GM12878 (cell line): ENCODE measurements around the gene KLHL8. TPM values are rescaled to one million over a fixed set of nuclear protein-coding genes. Genes with fewer than 3 reads are reported as not detected.

Experiments
- ATAC-seq: fragments of 200-7000 bp; cut with Tn5 transposase; 3 replicates; pipeline ENCODE4 v1.9.1; 2020; ENCODE audit warnings: mild to moderate bottlenecking, moderate library complexity
- BruUV-seq: library from RNA; stranded (reverse); fragments of 400-500 nt; replicated peaks from 2 replicates; lab custom pipeline; 2021; lab: Mats Ljungman, UMichigan
- CTCF ChIA-PET: fragments of 300-600 bp; sonication (Branson Sonifier 250); formaldehyde crosslinking; extraction: SDS; loops from one replicate; lab custom pipeline; 2021; ENCODE audit warnings: inconsistent platforms; lab: Yijun Ruan, JAX
- POLR2A ChIA-PET: fragments of 350-600 bp; formaldehyde crosslinking; extraction: SDS; loops from one replicate; lab custom pipeline; 2021; ENCODE audit warnings: inconsistent platforms; lab: Charles Lee
- RAD21 ChIA-PET: fragments of 300-600 bp; sonication (Branson Sonifier 250); formaldehyde crosslinking; loops from one replicate; lab custom pipeline; 2023; ENCODE audit warnings: antibody characterized with exemption; ENCODE audit not compliant: unreplicated experiment; lab: Charles Lee
- SMC1A ChIA-PET: fragments of 300-600 bp; sonication (Branson Sonifier 250); formaldehyde crosslinking; loops from one replicate; lab custom pipeline; 2023; ENCODE audit not compliant: unreplicated experiment, uncharacterized antibody; lab: Charles Lee
- DNase-seq: peaks from one replicate; pipeline ENCODE4 v3.0.0-alpha.2; 2011; ENCODE audit warnings: low read depth, low spot score
- FAIRE-seq: peaks from 3 replicates; lab custom pipeline; 2011; peaks lifted over from hg19 to GRCh38; lab: Jason Lieb, UNC
- H2AFZ ChIP-seq: 2 replicates; pipeline ENCODE4 v1.6.0; 2011; ENCODE audit warnings: low read depth, low read length, control low read depth; ENCODE audit not compliant: control insufficient read depth
- H3K27ac ChIP-seq: 2 replicates; pipeline ENCODE4 v1.5.1; 2011; ENCODE audit warnings: control low read depth; ENCODE audit not compliant: control insufficient read depth, insufficient read depth
- H3K27me3 ChIP-seq, 2 experiments: replicated peaks in 1 of 2; 2 replicates each; pipeline versions ENCODE4 v1.6.0 to v1.6.1; 2011; ENCODE audit warnings: low read length in 1 of 2; ENCODE audit not compliant: control insufficient read depth in 2 of 2, insufficient read depth in 2 of 2
- H3K36me3 ChIP-seq, 2 experiments: 2 replicates each; pipeline ENCODE4 v1.5.1; 2011; ENCODE audit warnings: low read length in 1 of 2; ENCODE audit not compliant: control insufficient read depth in 2 of 2, insufficient read depth in 2 of 2
- H3K4me1 ChIP-seq: 2 replicates; pipeline ENCODE4 v1.6.1; 2011; ENCODE audit warnings: mild to moderate bottlenecking, low read length, moderate library complexity, mixed read lengths; ENCODE audit not compliant: control insufficient read depth, insufficient read depth
- H3K4me2 ChIP-seq: 2 replicates; pipeline ENCODE4 v1.6.0; 2011; ENCODE audit warnings: control low read depth; ENCODE audit not compliant: control insufficient read depth, insufficient read depth
- H3K4me3 ChIP-seq: fragments of 200-600 bp; sonication (generic); 2 replicates; pipeline ENCODE4 v1.5.1; 2016
- H3K79me2 ChIP-seq: 2 replicates; pipeline ENCODE4 v1.6.0; 2011; ENCODE audit warnings: low read length; ENCODE audit not compliant: control insufficient read depth, insufficient read depth
- H3K9ac ChIP-seq: 2 replicates; pipeline ENCODE4 v1.8.0; 2011; ENCODE audit warnings: low read length, control low read depth, mixed read lengths; ENCODE audit not compliant: control insufficient read depth, insufficient read depth
- H3K9me3 ChIP-seq: replicated peaks from 3 replicates; pipeline ENCODE4 v1.5.1; 2011; ENCODE audit warnings: mild to moderate bottlenecking, low read length; ENCODE audit not compliant: control insufficient read depth, insufficient read depth
- H4K20me1 ChIP-seq: 2 replicates; pipeline ENCODE4 v1.6.0; 2011; ENCODE audit not compliant: control insufficient read depth, insufficient read depth
- CBX3 ChIP-seq: fragments of 200-600 bp; sonication (generic); IDR thresholded peaks from 2 replicates; pipeline ENCODE4 v1.6.1; 2016; ENCODE audit warnings: low read depth, borderline replicate concordance
- GATAD2B ChIP-seq: fragments of 450-650 bp; conservative IDR thresholded peaks from 2 replicates; pipeline ENCODE4 v1.6.1; 2017; ENCODE audit warnings: low read depth, mild to moderate bottlenecking, moderate library complexity
- IRF4 ChIP-seq: IDR thresholded peaks from 2 replicates; pipeline ENCODE4 v1.6.1; 2011; ENCODE audit warnings: low read depth, low read length
- SIX5 ChIP-seq: IDR thresholded peaks from 2 replicates; pipeline ENCODE4 v1.6.1; 2011; ENCODE audit warnings: mild to moderate bottlenecking, low read depth, low read length, moderate library complexity; ENCODE audit not compliant: severe bottlenecking
- STAT3 ChIP-seq: IDR thresholded peaks from 2 replicates; pipeline ENCODE4 v1.6.1; 2011; ENCODE audit warnings: low read depth, low read length, improper control_type of control experiment
- TAF1 ChIP-seq: IDR thresholded peaks from 2 replicates; pipeline ENCODE4 v1.6.1; 2011; ENCODE audit warnings: mild to moderate bottlenecking, low read depth, low read length, borderline replicate concordance
- WRNIP1 ChIP-seq: IDR thresholded peaks from 2 replicates; pipeline ENCODE4 v1.6.1; 2011; ENCODE audit warnings: low read depth, low read length, improper control_type of control experiment, borderline replicate concordance
- YBX1 ChIP-seq: fragments of 450-650 bp; IDR thresholded peaks from 2 replicates; pipeline ENCODE4 v1.6.1; 2016; ENCODE audit warnings: antibody characterized with exemption
- ZZZ3 ChIP-seq: IDR thresholded peaks from 2 replicates; pipeline ENCODE4 v1.6.1; 2011; ENCODE audit warnings: low read depth; ENCODE audit not compliant: control insufficient read depth, insufficient read length
- WGBS: methylation state at CpG from one replicate; pipeline ENCODE4 v1.1.6; 2016; ENCODE audit warnings: low lambda C conversion rate; ENCODE audit not compliant: insufficient replicate concordance, insufficient coverage; ENCODE audit errors: missing lambda C conversion rate; 5-methylcytosine and 5-hydroxymethylcytosine counted together
- in situ Hi-C: fragments of 300-500 bp; cut with MboI; formaldehyde crosslinking; loops from 9 replicates; pipeline ENCODE4 v1.14.3; 2018; ENCODE audit warnings: mixed read lengths
- intact Hi-C: fragments of 100-400 bp; cut with micrococcal nuclease; formaldehyde crosslinking; loops from one replicate; pipeline ENCODE4 v1.14.2; 2022; ENCODE audit not compliant: unreplicated experiment
- polyA plus RNA-seq, 11 experiments: library from polyadenylated mRNA; depleted of rRNA in 4 of 11; unstranded in 6 of 11; stranded (reverse) in 5 of 11; fragments of >200 nt; fragmentation: Nextera tagmentation in 4 of 11; fragmentation: Illumina TruSeq in 1 of 11; extraction: Ambion mirVana in 4 of 11; extraction: Trizol in 1 of 11; gene quantifications; 1 replicate in 1 of 11; 2 replicates in 10 of 11; pipeline versions ENCODE4 v1.2.1 to v1.2.3, GENCODE V29; 2011 to 2016; ENCODE audit warnings: inconsistent platforms in 2 of 11, missing spikeins in 2 of 11, low read depth in 1 of 11
- total RNA-seq, 4 experiments: library from RNA; depleted of rRNA in 3 of 4; stranded (reverse); fragments of >200 nt in 3 of 4; fragmentation: Illumina TruSeq in 1 of 4; extraction: Trizol in 1 of 4; gene quantifications; 2 replicates each; pipeline versions ENCODE4 v1.2.1 to v1.2.3, GENCODE V29; 2013 to 2021
- TF ChIP-seq, protein P1 (sequence below): fragments of 150-350 bp; IDR thresholded peaks from 2 replicates; pipeline ENCODE4 v1.6.1; 2016; ENCODE audit warnings: low read depth, low read length
- TF ChIP-seq, protein P2 (sequence below): fragments of 450-650 bp; IDR thresholded peaks from 2 replicates; pipeline ENCODE4 v1.6.1; 2016; ENCODE audit warnings: mild to moderate bottlenecking

KLHL8 gene
- total and polyA plus RNA-seq, 10 of the 15 experiments (the other 5 are each of a cell fraction or from before 2014, with no cell fraction given), result 4.5 to 13.1 (median 9.0) TPM

DNA sequence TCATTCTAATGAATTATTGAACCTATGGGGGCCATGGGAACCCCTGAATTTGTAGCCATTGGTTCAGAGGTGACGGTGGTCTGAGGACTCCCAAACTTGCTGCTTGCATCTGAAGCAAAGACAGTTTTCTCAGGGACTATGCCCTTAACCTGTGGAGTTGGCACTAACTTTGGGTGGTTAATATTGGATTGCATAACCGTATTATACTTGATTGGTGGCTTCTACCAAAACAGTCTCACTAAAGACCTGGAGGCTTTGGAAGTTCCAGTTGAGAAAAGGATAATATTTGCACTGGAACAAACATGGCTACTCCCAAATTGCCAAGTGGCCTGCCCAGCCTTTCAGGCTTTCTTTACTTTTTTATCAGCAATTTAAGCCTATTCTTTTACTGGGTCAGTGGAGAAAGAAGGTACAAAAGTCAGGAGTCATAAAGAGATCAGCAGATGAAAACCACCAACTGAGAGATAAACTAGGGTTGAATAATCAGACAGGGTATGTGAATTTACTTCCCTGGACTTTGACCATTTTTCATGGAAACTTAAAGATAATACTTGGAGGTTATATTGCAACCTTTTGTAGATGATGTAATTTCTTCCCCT, 7.9 kb upstream of the KLHL8 start (continued):
- TF ChIP-seq, protein P1, sequence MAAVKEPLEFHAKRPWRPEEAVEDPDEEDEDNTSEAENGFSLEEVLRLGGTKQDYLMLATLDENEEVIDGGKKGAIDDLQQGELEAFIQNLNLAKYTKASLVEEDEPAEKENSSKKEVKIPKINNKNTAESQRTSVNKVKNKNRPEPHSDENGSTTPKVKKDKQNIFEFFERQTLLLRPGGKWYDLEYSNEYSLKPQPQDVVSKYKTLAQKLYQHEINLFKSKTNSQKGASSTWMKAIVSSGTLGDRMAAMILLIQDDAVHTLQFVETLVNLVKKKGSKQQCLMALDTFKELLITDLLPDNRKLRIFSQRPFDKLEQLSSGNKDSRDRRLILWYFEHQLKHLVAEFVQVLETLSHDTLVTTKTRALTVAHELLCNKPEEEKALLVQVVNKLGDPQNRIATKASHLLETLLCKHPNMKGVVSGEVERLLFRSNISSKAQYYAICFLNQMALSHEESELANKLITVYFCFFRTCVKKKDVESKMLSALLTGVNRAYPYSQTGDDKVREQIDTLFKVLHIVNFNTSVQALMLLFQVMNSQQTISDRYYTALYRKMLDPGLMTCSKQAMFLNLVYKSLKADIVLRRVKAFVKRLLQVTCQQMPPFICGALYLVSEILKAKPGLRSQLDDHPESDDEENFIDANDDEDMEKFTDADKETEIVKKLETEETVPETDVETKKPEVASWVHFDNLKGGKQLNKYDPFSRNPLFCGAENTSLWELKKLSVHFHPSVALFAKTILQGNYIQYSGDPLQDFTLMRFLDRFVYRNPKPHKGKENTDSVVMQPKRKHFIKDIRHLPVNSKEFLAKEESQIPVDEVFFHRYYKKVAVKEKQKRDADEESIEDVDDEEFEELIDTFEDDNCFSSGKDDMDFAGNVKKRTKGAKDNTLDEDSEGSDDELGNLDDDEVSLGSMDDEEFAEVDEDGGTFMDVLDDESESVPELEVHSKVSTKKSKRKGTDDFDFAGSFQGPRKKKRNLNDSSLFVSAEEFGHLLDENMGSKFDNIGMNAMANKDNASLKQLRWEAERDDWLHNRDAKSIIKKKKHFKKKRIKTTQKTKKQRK, result no peak
- TF ChIP-seq CBX3 (no peak), ZZZ3 (no peak), GATAD2B (no peak), TAF1 (no peak)

DNA sequence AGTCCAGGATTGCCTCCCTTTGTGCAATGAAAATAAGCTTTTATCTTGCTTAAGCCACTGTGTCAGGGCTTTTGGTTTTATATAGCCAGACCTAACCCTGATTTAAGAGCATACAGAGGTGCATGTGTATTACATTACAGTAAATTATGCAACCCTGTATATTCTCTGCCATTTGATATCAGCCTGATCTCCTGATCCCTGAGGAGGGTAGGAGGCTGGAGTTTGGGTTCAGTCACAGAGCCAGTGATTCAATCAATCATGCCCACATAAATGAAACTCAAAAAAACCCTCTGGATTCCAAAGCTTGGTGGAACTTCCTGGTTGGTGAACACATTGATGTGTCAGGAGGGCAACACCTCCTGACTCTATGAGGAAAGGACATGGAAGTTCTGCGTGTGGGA, 7.3 kb upstream of the KLHL8 start:
- Histone ChIP-seq H3K79me2 (no peaks in the 10 kb centered on the region), H3K36me3 (no peaks in the 10 kb centered on the region), H3K4me3 (no peak overlapping the region), H3K27ac (no peak overlapping the region), H3K9me3 (no peaks in the 10 kb centered on the region), H4K20me1 (no peaks in the 10 kb centered on the region), H3K27me3 (no peaks in the 10 kb centered on the region), H3K9ac (no peak overlapping the region), H3K4me2 (no peak overlapping the region), H2AFZ (no peak overlapping the region), H3K4me1 (no peaks in the 10 kb centered on the region)
- SMC1A ChIA-PET, result interaction anchor here (1.5 kb wide), 1 partner anchor 77 kb away, joined by 6 read pairs; no protein-coding TSS in a partner anchor
- BruUV-seq, result no TSS peak
- POLR2A ChIA-PET, result no interaction called here
- intact Hi-C loops, result no loop called here
- WGBS, result 38% methylated on average over 1 of the region's 1 CpG
- RAD21 ChIA-PET, result interaction anchor here (1.0 kb wide), 1 partner anchor 78 kb away, joined by 3 read pairs; no protein-coding TSS in a partner anchor
- no peak for DNase-seq
- FAIRE-seq, result no peak
- TF ChIP-seq, protein P2, sequence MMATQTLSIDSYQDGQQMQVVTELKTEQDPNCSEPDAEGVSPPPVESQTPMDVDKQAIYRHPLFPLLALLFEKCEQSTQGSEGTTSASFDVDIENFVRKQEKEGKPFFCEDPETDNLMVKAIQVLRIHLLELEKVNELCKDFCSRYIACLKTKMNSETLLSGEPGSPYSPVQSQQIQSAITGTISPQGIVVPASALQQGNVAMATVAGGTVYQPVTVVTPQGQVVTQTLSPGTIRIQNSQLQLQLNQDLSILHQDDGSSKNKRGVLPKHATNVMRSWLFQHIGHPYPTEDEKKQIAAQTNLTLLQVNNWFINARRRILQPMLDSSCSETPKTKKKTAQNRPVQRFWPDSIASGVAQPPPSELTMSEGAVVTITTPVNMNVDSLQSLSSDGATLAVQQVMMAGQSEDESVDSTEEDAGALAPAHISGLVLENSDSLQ, result no peak
- TF ChIP-seq SIX5 (no peak), IRF4 (no peak), YBX1 (no peak), STAT3 (no peak), WRNIP1 (no peak)
- ATAC-seq, result no peak
- CTCF ChIA-PET, result interaction anchor here (2.5 to 3.8 kb wide), 2 partner anchors 77 to 305 kb away, joined by 9 to 15 read pairs; no protein-coding TSS in a partner anchor
- in situ Hi-C loops, result no loop called here
